DOHH2 (cell line): ENCODE results near the gene VPS8.

Experiments
- H3F3A ChIP-seq: fragments of 200-600 bp; sonication (generic), shearing (Covaris generic); 2 replicates; pipeline ENCODE4 v1.6.0; 2016; ENCODE audit warnings: antibody characterized with exemption, mild to moderate bottlenecking; ENCODE audit not compliant: control insufficient read depth, insufficient read depth
- H3K27ac ChIP-seq: fragments of 200-600 bp; sonication (generic); 2 replicates; pipeline ENCODE4 v1.5.1; 2014; ENCODE audit warnings: low read depth, mild to moderate bottlenecking, low read length, moderate library complexity
- H3K27me3 ChIP-seq: fragments of 200-600 bp; sonication (generic); 2 replicates; pipeline ENCODE4 v1.6.1; 2014; ENCODE audit warnings: mild to moderate bottlenecking, low read length, mixed read lengths; ENCODE audit not compliant: control insufficient read depth
- H3K36me3 ChIP-seq: fragments of 200-600 bp; sonication (generic); 2 replicates; pipeline ENCODE4 v1.6.1; 2014; ENCODE audit warnings: mild to moderate bottlenecking, low read length, moderate library complexity, mixed read lengths; ENCODE audit not compliant: control insufficient read depth
- H3K4me1 ChIP-seq: fragments of 200-600 bp; sonication (generic); 2 replicates; pipeline ENCODE4 v1.6.1; 2014; ENCODE audit warnings: mild to moderate bottlenecking, low read length, mixed read lengths; ENCODE audit not compliant: control insufficient read depth
- H3K4me2 ChIP-seq: fragments of 200-600 bp; sonication (generic); 2 replicates; pipeline ENCODE4 v1.6.0; 2014; ENCODE audit warnings: mild to moderate bottlenecking, low read length, moderate library complexity
- H3K4me3 ChIP-seq: fragments of 200-600 bp; sonication (generic); 2 replicates; pipeline ENCODE4 v1.5.1; 2014; ENCODE audit warnings: mild to moderate bottlenecking, low read length, mixed read lengths
- H3K79me2 ChIP-seq: fragments of 200-600 bp; sonication (generic); 2 replicates; pipeline ENCODE4 v1.6.1; 2014; ENCODE audit warnings: mild to moderate bottlenecking, low read length, mixed read lengths; ENCODE audit not compliant: control insufficient read depth
- H3K9me2 ChIP-seq: fragments of 200-600 bp; sonication (generic); replicated peaks from 2 replicates; pipeline ENCODE4 v1.6.1; 2014; ENCODE audit warnings: mild to moderate bottlenecking, low read length, mixed read lengths; ENCODE audit not compliant: control insufficient read depth
- H3K9me3 ChIP-seq: fragments of 200-600 bp; sonication (generic); 2 replicates; pipeline ENCODE4 v1.6.1; 2014; ENCODE audit warnings: antibody characterized with exemption, low read length, mixed read lengths; ENCODE audit not compliant: control insufficient read depth, insufficient read depth
- H4K20me1 ChIP-seq: fragments of 200-600 bp; sonication (generic); 2 replicates; pipeline ENCODE4 v1.6.0; 2014; ENCODE audit warnings: low read depth, mild to moderate bottlenecking, antibody characterized with exemption, low read length, moderate library complexity; ENCODE audit not compliant: control insufficient read depth, insufficient read depth
- CTCF ChIP-seq: fragments of 200-600 bp; sonication (generic); IDR thresholded peaks from one replicate; pipeline ENCODE4 v1.5.1; 2014; ENCODE audit warnings: antibody characterized with exemption, mild to moderate bottlenecking, low read depth, low read length; ENCODE audit not compliant: poor library complexity, severe bottlenecking
- EZH2phosphoT487 ChIP-seq: fragments of 200-600 bp; sonication (generic); IDR thresholded peaks from 2 replicates; pipeline ENCODE4 v1.6.1; 2017; ENCODE audit warnings: borderline replicate concordance, mild to moderate bottlenecking, antibody characterized with exemption, low read length, moderate library complexity, mixed read lengths

VPS8 gene

GRCh38 chr3:184800349-184800930 is 11.5 kb upstream of the VPS8 start:
- Histone ChIP-seq H4K20me1 (no peaks in the 10 kb centered on the region), H3F3A (no peaks in the 10 kb centered on the region), H3K27ac (no peak overlapping the region), H3K4me3 (no peak overlapping the region), H3K36me3 (no peaks in the 10 kb centered on the region), H3K27me3 (peaks cover 13% of the 10 kb centered on the region), H3K9me2 (no peaks in the 10 kb centered on the region), H3K4me1 (peaks cover 9% of the 10 kb centered on the region), H3K9me3 (no peaks in the 10 kb centered on the region), H3K4me2 (no peak overlapping the region), H3K79me2 (no peaks in the 10 kb centered on the region)
- TF ChIP-seq EZH2phosphoT487 (no peak), CTCF (no peak)

- no peak overlapping the region for H3K4me3 ChIP-seq
- no peaks in the 10 kb centered on the region for H3K36me3 ChIP-seq
- no peak overlapping the region for H3K4me2 ChIP-seq
- H3K27ac ChIP-seq: no peak overlapping the region
- no peaks in the 10 kb centered on the region for H3K9me3 ChIP-seq
- no peaks in the 10 kb centered on the region for H3K9me2 ChIP-seq
- no peaks in the 10 kb centered on the region for H3K79me2 ChIP-seq
- peaks cover 10% of the 10 kb centered on the region for H3K4me1 ChIP-seq
- H3F3A ChIP-seq: no peaks in the 10 kb centered on the region
- TF ChIP-seq CTCF (no peak), EZH2phosphoT487 (no peak)
- no peaks in the 10 kb centered on the region for H4K20me1 ChIP-seq
- peaks cover 13% of the 10 kb centered on the region for H3K27me3 ChIP-seq
These were observed 10.7 kb upstream of the VPS8 start for GRCh38 chr3:184801241-184801785.

GRCh38 chr3:184802150-184802549 is 9.8 kb upstream of the VPS8 start:
- H4K20me1 ChIP-seq: no peaks in the 10 kb centered on the region
- H3F3A ChIP-seq: no peaks in the 10 kb centered on the region
- no peak for TF ChIP-seq EZH2phosphoT487
- TF ChIP-seq CTCF: no peak
- H3K4me3 ChIP-seq: no peak overlapping the region
- peaks cover 10% of the 10 kb centered on the region for H3K4me1 ChIP-seq
- peaks cover 13% of the 10 kb centered on the region for H3K27me3 ChIP-seq
- no peak overlapping the region for H3K4me2 ChIP-seq
- no peaks in the 10 kb centered on the region for H3K9me3 ChIP-seq
- H3K9me2 ChIP-seq: no peaks in the 10 kb centered on the region
- H3K27ac ChIP-seq: no peak overlapping the region
- H3K36me3 ChIP-seq: no peaks in the 10 kb centered on the region
- H3K79me2 ChIP-seq: no peaks in the 10 kb centered on the region
